ENCODE data around the gene CLCNKB.
"Not testable (repeated sequence)": the region's sequence is repeated elsewhere in the genome, so short reads cannot be mapped to it uniquely, and the experiment has no call there.

CLCNKB gene

GRCh38 chr1:16026723-16027484, 16.7 kb upstream of the CLCNKB start:
- TF ChIP-seq CTCF (IDR thresholded peaks at IDR 0.05; ENCODE audit: low read length, missing control alignments), result no peak
- DNase-seq (ENCODE audit: low read depth), result no peak
- no peak overlapping the region for H3K4me3 ChIP-seq (replicated peaks; ENCODE audit: low read depth, low read length)

GRCh38 chr1:16028237-16029002, 15.2 kb upstream of the CLCNKB start:
- H3K4me3 ChIP-seq (replicated peaks; ENCODE audit: low read depth, low read length), result no peak overlapping the region
- no peak for TF ChIP-seq CTCF (IDR thresholded peaks at IDR 0.05; ENCODE audit: low read length, missing control alignments)
- DNase-seq (ENCODE audit: low read depth), result no peak

- not testable (repeated sequence) for DNase-seq (ENCODE audit: low read depth); H3K4me3 ChIP-seq (replicated peaks; ENCODE audit: low read depth, low read length)
Observed at GRCh38 chr1:16029003-16029268, 14.6 kb upstream of the CLCNKB start.

GRCh38 chr1:16029288-16029687, 14.3 kb upstream of the CLCNKB start:
- TF ChIP-seq CTCF (IDR thresholded peaks at IDR 0.05; ENCODE audit: low read length, missing control alignments), result no peak
- H3K4me3 ChIP-seq (replicated peaks; ENCODE audit: low read depth, low read length), result no peak overlapping the region
- DNase-seq (ENCODE audit: low read depth), result no peak

GRCh38 chr1:16031551-16031950, 12.0 kb upstream of the CLCNKB start:
- no peak for DNase-seq (ENCODE audit: low read depth)
- no peak for TF ChIP-seq CTCF (IDR thresholded peaks at IDR 0.05; ENCODE audit: low read length, missing control alignments)
- H3K4me3 ChIP-seq (replicated peaks; ENCODE audit: low read depth, low read length), result no peak overlapping the region

- peak; percentile 85 for DNase-seq (ENCODE audit: low read depth)
- no peak overlapping the region for H3K4me3 ChIP-seq (replicated peaks; ENCODE audit: low read depth, low read length)
- TF ChIP-seq CTCF (IDR thresholded peaks at IDR 0.05; ENCODE audit: low read length, missing control alignments), result peak; percentile 88
Observed at GRCh38 chr1:16032388-16033102, 11.0 kb upstream of the CLCNKB start.

GRCh38 chr1:16033103-16033632, 10.4 kb upstream of the CLCNKB start:
- H3K4me3 ChIP-seq (replicated peaks; ENCODE audit: low read depth, low read length); DNase-seq (ENCODE audit: low read depth): not testable (repeated sequence)

GRCh38 chr1:16036461-16036860, 7.1 kb upstream of the CLCNKB start:
- not testable (repeated sequence) for DNase-seq (ENCODE audit: low read depth); H3K4me3 ChIP-seq (replicated peaks; ENCODE audit: low read depth, low read length)
